HAP-1 (cell line): Measurements from ENCODE around the gene FGD2.
"Not testable (repeated sequence)": the region's sequence is repeated elsewhere in the genome, so short reads cannot be mapped to it uniquely, and the experiment has no call there.

Experiments used
- DNase-seq, 2 experiments: peaks; one replicate each; pipeline ENCODE4 v3.0.0-alpha.2; 2016 to 2020; ENCODE audit warnings: low spot score in 2 of 2
- H3K27me3 ChIP-seq: fragments of 250-450 bp; sonication (Bioruptor Pico); 2 replicates; pipeline ENCODE4 v1.5.1; 2020; ENCODE audit warnings: low read depth, mild to moderate bottlenecking, moderate library complexity
- H3K36me3 ChIP-seq: fragments of 250-450 bp; sonication (Bioruptor Pico); replicated peaks from 2 replicates; pipeline ENCODE4 v1.5.1; 2020; ENCODE audit warnings: mild to moderate bottlenecking
- H3K4me1 ChIP-seq: fragments of 250-450 bp; sonication (Bioruptor Pico); 2 replicates; pipeline ENCODE4 v1.5.1; 2020; ENCODE audit warnings: mild to moderate bottlenecking
- H3K4me3 ChIP-seq: fragments of 250-450 bp; sonication (Bioruptor Pico); 2 replicates; pipeline ENCODE4 v1.5.1; 2020; ENCODE audit warnings: mild to moderate bottlenecking, moderate library complexity
- H3K9me3 ChIP-seq: fragments of 250-450 bp; sonication (Bioruptor Pico); 2 replicates; pipeline ENCODE4 v1.5.1; 2020; ENCODE audit warnings: mild to moderate bottlenecking, moderate library complexity
- in situ Hi-C: fragments of 300-500 bp; cut with MboI; formaldehyde crosslinking; loops from 3 replicates; pipeline ENCODE4 v1.14.3; 2020; ENCODE audit warnings: low sequenced_read_pairs, inconsistent platforms, mixed read lengths

The FGD2 gene

GRCh38 chr6:37051138-37052026 lies 45.9 kb downstream of the FGD2 start:
- Histone ChIP-seq H3K4me1 (peaks cover 7% of the 10 kb centered on the region), H3K27me3 (no peaks in the 10 kb centered on the region), H3K36me3 (no peaks in the 10 kb centered on the region), H3K4me3 (no peak overlapping the region), H3K9me3 (no peaks in the 10 kb centered on the region)
- in situ Hi-C loops = loop anchor here (5.0 kb wide), 1 partner anchor 121 kb away; the partner anchor contains the start of gene PIM1
- DNase-seq = peak; percentile 66 to 94

GRCh38 chr6:37052027-37052628 lies 46.7 kb downstream of the FGD2 start:
- no peaks in the 10 kb centered on the region for H3K36me3 ChIP-seq
- no peaks in the 10 kb centered on the region for H3K9me3 ChIP-seq
- no peak overlapping the region for H3K4me3 ChIP-seq
- in situ Hi-C loops = loop anchor here (5.0 kb wide), 1 partner anchor 120 kb away; the partner anchor contains the start of gene PIM1
- H3K4me1 ChIP-seq = peaks cover 7% of the 10 kb centered on the region
- H3K27me3 ChIP-seq = no peaks in the 10 kb centered on the region
- DNase-seq = peak in 1 of 2 experiments; percentile 16

GRCh38 chr6:37053683-37054082 lies 48.2 kb downstream of the FGD2 start:
- H3K4me3 ChIP-seq = no peak overlapping the region
- DNase-seq = no peak
- H3K4me1 ChIP-seq = peaks cover 7% of the 10 kb centered on the region
- no peaks in the 10 kb centered on the region for H3K36me3 ChIP-seq
- H3K27me3 ChIP-seq = no peaks in the 10 kb centered on the region
- no peaks in the 10 kb centered on the region for H3K9me3 ChIP-seq
- in situ Hi-C loops = loop anchor here (5.0 kb wide), 1 partner anchor 119 kb away; the partner anchor contains the start of gene PIM1

GRCh38 chr6:37054171-37054570 lies 48.7 kb downstream of the FGD2 start:
- H3K27me3 ChIP-seq = no peaks in the 10 kb centered on the region
- H3K9me3 ChIP-seq = no peaks in the 10 kb centered on the region
- peaks cover 9% of the 10 kb centered on the region for H3K4me1 ChIP-seq
- in situ Hi-C loops = loop anchor here (5.0 kb wide), 1 partner anchor 118 kb away; the partner anchor contains the start of gene PIM1
- no peaks in the 10 kb centered on the region for H3K36me3 ChIP-seq
- DNase-seq = no peak
- no peak overlapping the region for H3K4me3 ChIP-seq

DNA sequence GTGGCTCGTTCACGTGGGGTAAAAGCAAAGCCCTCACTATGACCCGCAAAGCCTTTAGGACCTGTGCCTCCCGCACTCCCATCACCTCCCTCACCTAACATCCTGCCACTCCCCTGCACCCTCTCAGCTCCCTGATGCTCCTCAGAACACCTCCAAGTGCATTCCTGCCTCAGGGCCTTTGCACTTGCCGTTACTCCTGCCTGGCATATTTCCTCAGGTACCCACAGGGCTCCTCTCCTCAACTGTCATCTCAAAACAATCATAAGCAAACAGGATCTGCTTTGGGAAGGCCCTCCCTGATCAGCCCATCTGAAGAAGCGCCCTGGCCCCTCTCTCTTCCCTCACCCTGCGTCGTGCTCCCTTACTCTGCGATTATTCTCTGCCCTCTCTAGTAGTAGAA lies 49.1 kb downstream of the FGD2 start:
- no peak for DNase-seq
- H3K9me3 ChIP-seq = no peaks in the 10 kb centered on the region
- H3K27me3 ChIP-seq = no peaks in the 10 kb centered on the region
- H3K36me3 ChIP-seq = no peaks in the 10 kb centered on the region
- no peak overlapping the region for H3K4me3 ChIP-seq
- in situ Hi-C loops = loop anchor here (5.0 kb wide), 1 partner anchor 118 kb away; the partner anchor contains the start of gene PIM1
- H3K4me1 ChIP-seq = peaks cover 13% of the 10 kb centered on the region

GRCh38 chr6:37056112-37056403 lies 50.6 kb downstream of the FGD2 start:
- DNase-seq = no peak
- H3K4me3 ChIP-seq = no peak overlapping the region
- H3K4me1 ChIP-seq = peaks cover 20% of the 10 kb centered on the region
- no peaks in the 10 kb centered on the region for H3K9me3 ChIP-seq
- H3K36me3 ChIP-seq = no peaks in the 10 kb centered on the region
- no peaks in the 10 kb centered on the region for H3K27me3 ChIP-seq
- in situ Hi-C loops = no loop called here

- no peak overlapping the region for H3K4me3 ChIP-seq
- H3K36me3 ChIP-seq = no peaks in the 10 kb centered on the region
Observed at GRCh38 chr6:37056439-37057127, 51.1 kb downstream of the FGD2 start.

GRCh38 chr6:37057128-37057471 lies 51.6 kb downstream of the FGD2 start:
- no peak for DNase-seq
- H3K9me3 ChIP-seq = no peaks in the 10 kb centered on the region
- in situ Hi-C loops = no loop called here
- no peaks in the 10 kb centered on the region for H3K36me3 ChIP-seq
- H3K27me3 ChIP-seq = no peaks in the 10 kb centered on the region
- peaks cover 13% of the 10 kb centered on the region for H3K4me1 ChIP-seq
- no peak overlapping the region for H3K4me3 ChIP-seq

More at GRCh38 chr6:37056439-37057127, 51.1 kb downstream of the FGD2 start:
- H3K9me3 ChIP-seq = no peaks in the 10 kb centered on the region
- peaks cover 17% of the 10 kb centered on the region for H3K4me1 ChIP-seq
- H3K27me3 ChIP-seq = no peaks in the 10 kb centered on the region
- in situ Hi-C loops = no loop called here
- no peak for DNase-seq

GRCh38 chr6:37057678-37058077 lies 52.2 kb downstream of the FGD2 start:
- in situ Hi-C loops = no loop called here
- no peaks in the 10 kb centered on the region for H3K27me3 ChIP-seq
- no peaks in the 10 kb centered on the region for H3K36me3 ChIP-seq
- peaks cover 13% of the 10 kb centered on the region for H3K4me1 ChIP-seq
- H3K4me3 ChIP-seq = no peak overlapping the region
- DNase-seq = no peak
- no peaks in the 10 kb centered on the region for H3K9me3 ChIP-seq

- in situ Hi-C loops = no loop called here
- H3K4me1 ChIP-seq = peaks cover 13% of the 10 kb centered on the region
Observed at GRCh38 chr6:37058084-37058586, 52.7 kb downstream of the FGD2 start.

GRCh38 chr6:37058984-37059343 lies 53.5 kb downstream of the FGD2 start:
- peaks cover 13% of the 10 kb centered on the region for H3K4me1 ChIP-seq
- in situ Hi-C loops, H3K4me3 ChIP-seq: not testable (repeated sequence)

More at GRCh38 chr6:37058084-37058586, 52.7 kb downstream of the FGD2 start:
- DNase-seq = no peak
- H3K9me3 ChIP-seq = no peaks in the 10 kb centered on the region
- H3K27me3 ChIP-seq = no peaks in the 10 kb centered on the region
- no peak overlapping the region for H3K4me3 ChIP-seq
- H3K36me3 ChIP-seq = no peaks in the 10 kb centered on the region

DNA sequence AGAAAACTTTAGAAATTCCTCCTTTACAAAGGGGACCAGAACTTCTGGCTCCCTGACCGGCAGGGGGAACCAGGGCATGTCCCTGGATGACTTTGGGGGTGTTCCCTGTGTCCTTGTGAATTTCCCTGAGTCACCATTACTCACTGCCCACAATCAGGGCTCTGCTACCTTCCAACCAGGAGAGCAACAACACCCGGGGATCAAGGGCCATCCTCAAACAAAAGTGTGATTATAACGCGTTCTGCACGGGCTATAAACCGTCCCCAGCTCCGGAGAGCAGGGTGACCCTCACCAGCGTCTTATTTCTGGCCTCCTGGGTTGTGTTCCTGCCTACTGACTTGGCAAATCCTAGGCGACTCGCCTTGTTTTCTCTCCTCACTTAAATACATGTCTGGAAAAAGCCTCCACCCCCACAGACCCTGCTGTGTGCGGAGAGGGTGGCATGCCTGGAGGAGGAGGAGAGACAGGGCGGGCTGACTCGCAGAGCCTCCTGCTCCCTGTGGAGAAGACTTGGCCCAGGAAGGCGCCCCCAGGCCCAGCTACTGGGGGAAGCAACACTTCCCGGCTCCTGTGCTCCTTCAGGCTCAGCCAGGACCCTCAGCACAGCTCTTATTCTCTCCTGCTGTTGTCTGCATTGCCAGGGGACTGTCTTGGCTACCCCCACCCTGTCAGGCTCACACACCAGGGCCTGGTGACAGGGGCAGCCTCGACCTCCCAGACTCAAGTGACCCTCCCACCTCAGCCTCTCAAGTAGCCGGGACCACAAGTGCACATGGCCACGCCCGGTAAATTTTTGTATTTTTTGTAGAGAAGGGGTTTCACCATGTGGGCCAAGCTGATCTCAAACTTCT lies 54.1 kb downstream of the FGD2 start:
- Histone ChIP-seq H3K4me3 (no peak overlapping the region), H3K27me3 (no peaks in the 10 kb centered on the region), H3K36me3 (no peaks in the 10 kb centered on the region), H3K9me3 (no peaks in the 10 kb centered on the region), H3K4me1 (peaks cover 13% of the 10 kb centered on the region)
- in situ Hi-C loops = no loop called here
- DNase-seq = peak; percentile 60 to 73

More at GRCh38 chr6:37058984-37059343, 53.5 kb downstream of the FGD2 start:
- not testable (repeated sequence) for H3K36me3 ChIP-seq, H3K9me3 ChIP-seq, H3K27me3 ChIP-seq, DNase-seq

DNA sequence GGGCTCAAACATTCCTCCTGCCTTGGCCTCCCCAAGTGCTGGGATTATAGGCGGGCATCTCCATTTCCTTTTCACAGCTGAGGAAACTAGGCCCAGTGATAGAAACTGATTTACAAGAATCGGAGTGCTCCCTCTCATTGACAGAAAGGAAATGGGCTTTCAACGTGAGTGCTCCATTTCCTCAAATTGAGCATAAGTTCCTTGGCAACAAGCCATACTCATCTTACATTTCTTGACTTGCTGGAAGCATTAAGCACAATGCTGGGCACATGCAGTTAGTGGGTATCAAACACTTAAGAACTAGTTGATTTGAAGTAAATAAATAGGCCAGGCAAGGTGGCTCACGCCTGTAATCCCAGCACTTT lies 54.7 kb downstream of the FGD2 start:
- Histone ChIP-seq H3K4me1 (peaks cover 13% of the 10 kb centered on the region), H3K36me3 (no peaks in the 10 kb centered on the region), H3K9me3 (no peaks in the 10 kb centered on the region), H3K4me3 (no peak overlapping the region), H3K27me3 (no peaks in the 10 kb centered on the region)
- in situ Hi-C loops = no loop called here
- DNase-seq = no peak
